ENCODE results near the gene RBPJ.

RBPJ gene

DNA sequence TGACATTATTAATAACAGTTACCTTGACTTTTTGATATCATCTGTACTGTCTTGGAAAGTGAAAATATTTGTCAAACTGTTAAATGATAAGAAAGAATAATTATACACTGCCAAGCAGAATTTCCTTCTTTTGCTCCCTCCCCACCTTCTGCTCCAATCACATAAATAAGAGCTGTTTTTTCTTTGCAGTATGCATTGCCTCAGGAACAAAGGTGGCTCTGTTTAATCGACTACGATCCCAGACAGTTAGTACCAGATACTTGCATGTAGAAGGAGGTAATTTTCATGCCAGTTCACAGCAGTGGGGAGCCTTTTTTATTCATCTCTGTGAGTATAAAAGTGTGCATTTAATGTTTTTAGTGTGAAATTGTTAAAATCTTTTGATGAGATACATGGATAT is 103.3 kb downstream of the RBPJ start:
- DNase-seq = no peak

- DNase-seq = no peak
These were observed 104.0 kb downstream of the RBPJ start for GRCh38 chr4:26424838-26425237.

GRCh38 chr4:26425953-26426352 is 105.1 kb downstream of the RBPJ start:
- no peak for DNase-seq

- DNase-seq = no peak
These were observed 106.1 kb downstream of the RBPJ start for GRCh38 chr4:26426892-26427291.

DNA sequence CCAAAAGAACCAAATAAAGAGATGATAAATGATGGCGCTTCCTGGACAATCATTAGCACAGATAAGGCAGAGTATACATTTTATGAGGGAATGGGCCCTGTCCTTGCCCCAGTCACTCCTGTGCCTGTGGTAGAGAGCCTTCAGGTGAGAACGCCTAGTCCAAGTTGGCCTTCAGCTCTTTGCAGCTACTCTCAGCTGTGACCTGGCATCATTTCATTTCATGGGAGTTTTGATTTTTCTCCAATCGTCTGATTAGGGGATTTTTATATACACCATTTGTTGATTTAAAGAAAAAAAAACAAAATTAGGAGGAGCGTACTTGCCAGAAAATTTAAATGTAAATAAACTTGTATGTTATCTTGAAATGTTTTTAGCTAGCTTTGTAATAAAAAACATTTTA is 109.1 kb downstream of the RBPJ start:
- DNase-seq = no peak

GRCh38 chr4:26431461-26432180 is 110.8 kb downstream of the RBPJ start:
- no peak for DNase-seq

DNA sequence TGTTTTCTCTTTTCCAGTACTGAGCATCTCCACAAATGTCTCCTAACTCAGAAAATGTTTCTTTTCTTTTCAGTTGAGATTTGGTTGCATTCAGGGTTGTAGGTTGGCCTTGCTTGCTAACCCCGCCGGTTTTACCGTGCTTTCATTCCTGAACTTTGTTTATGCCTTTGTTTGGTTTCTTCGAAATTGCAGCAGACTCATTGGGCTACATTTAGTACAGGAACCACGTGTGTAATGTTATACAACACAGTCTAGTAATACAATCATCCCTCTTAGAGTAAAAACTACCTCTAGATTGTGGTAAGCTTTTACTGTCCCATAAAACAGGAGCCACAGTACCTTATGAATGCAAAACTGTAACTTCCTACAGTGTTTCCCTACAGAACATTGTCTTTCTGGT is 111.6 kb downstream of the RBPJ start:
- DNase-seq = no peak

GRCh38 chr4:26433556-26433955 is 112.7 kb downstream of the RBPJ start:
- no peak for DNase-seq

DNA sequence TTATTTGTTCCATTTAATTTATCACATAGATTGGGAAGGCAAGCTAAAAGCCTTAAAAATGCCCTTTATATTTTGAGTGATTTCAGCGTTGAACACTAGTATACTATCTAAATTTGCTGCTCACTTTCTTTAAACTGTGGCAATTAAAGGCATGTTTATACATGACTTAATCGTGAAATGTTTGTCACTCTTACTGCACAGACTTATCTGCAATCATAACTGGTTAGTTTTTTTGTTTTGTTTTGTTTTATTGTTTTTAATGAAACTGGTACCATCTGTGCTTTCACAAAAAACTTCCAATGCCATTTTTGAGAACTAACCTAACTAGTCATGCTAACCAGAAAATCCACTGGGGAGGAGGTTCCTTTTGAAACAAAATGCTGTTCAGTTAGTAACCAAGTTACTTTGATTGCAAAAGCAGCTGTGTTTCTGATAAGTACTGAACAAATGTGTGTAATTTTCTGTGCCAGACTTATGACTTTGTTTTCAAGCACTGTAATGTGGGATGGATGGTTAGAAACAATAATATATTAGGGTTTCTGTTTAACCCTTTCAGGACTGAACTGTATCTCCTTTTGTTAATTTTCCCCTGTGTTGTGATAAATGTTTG is 113.3 kb downstream of the RBPJ start:
- DNase-seq = no peak

DNA sequence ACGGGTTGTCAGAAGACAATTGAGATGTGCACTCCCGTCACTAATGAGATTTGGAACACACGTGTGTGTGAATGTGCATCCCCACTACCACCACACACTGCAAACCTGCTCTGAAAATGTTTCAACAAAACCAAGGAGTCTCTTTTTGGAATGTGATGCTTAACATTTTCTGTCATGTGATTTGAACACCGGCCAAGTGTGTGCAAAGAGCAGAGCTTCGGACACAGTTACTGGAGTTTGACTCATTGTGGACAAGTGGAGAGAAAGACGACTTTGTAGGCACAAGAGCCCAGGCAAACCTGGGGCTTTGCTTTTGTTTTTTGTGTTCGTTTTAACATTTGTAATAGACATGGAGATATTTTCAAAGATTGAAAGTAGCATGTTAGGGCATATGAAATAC is 120.3 kb downstream of the RBPJ start:
- no peak for DNase-seq

- DNase-seq = no peak
These were observed 121.0 kb downstream of the RBPJ start for GRCh38 chr4:26441771-26442170.

DNA sequence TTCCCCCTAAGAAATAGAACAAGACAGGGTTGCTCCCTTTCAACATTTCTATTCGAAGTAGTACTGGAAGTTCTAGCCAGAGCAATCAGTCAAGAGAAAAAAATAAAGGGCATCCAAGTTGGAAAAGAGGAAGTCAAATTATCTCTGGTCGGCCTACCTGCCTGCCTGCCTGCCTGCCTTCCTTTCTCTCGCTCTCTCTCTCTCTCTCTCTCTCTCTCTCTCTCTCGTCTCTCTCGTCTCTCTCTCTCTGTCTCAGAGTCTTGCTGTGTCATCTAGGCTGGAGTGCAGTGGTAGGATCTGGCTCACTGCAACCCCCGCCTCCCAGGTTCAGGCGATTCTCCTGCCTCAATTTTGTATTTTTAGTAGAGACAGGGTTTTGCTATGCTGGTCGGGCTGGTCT is 126.6 kb downstream of the RBPJ start:
- no peak for DNase-seq

DNA sequence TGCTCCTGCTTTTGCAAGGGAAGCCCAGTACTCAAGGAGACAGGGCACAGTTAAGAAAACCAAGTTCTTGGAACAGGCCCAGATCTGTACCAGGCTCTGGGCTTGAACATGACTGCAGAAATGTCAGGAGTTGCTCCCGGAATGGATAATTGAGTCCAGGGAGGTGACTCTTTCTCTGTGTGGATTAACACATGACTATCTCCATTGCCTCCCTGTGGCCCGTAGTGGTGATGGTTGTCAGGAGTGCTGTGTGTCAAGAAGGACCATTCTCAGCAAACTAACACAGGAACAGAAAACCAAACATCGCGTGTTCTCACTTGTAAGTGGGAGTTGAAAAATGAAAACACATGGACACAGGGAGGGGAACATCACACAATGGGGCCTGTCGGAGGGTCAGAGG is 129.6 kb downstream of the RBPJ start:
- DNase-seq = no peak

- DNase-seq = no peak
These were observed 130.8 kb downstream of the RBPJ start for GRCh38 chr4:26451597-26451996.

- DNase-seq = no peak
These were observed 132.0 kb downstream of the RBPJ start for GRCh38 chr4:26452565-26453531.

DNA sequence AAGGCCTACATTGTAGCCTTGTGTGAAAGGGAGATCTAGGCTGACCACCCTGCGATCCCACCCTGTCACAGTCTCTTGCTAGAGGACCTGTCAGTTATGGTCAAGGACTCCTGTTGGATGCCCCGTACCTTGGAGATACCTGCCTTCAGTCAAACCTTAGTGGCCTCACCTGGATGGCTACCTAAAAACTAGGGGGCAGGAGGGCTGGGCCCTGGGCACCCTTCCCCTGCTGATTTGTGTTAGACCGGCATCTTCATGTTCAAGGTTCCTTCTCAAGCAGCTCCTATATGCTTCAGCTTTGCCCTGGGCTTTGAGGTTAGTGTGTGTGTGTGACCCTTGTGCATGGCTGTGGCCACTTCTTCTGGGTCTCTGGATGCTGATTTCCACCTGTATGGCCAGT is 134.1 kb downstream of the RBPJ start:
- DNase-seq = no peak

DNA sequence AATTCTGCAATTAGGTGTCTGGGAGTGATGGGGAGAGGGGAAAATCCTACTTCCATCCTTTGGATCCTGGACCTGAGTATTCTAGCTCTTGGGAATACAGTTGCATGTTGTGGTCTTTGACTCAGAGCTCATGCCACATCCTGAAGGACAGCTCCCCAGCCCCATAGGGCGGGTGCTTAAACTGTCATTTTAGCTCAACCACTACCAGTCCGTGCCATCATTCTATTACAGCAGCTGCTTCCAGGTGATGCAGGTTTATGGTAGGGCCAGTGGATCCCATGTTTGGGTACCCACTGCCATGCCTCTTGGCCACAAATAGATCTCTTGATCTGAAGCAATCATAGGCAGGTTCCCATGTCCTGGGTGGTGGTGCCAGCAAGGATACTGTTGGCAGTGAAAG is 134.8 kb downstream of the RBPJ start:
- no peak for DNase-seq

DNA sequence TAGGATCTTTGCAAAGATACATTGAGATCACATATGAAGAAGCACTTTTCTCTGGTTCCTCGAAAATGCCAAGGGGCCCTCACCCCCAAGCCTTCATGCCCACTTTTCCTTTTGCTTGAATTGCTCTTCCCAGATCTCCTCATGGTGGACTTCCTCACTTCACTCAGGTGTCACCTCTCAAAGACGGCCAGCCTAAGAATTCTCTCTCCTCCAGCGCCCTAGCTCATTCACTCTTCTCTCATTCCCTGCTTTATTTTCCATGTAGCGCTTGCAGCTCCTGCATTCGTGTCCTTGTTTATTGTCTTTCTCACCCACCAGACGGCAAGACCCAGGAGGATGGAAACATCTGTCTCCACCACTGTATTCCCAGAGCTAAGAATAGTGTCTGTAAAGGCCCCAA is 136.6 kb downstream of the RBPJ start:
- DNase-seq = no peak

GRCh38 chr4:26458157-26458561 is 137.3 kb downstream of the RBPJ start:
- DNase-seq = no peak

GRCh38 chr4:26459054-26459755 is 138.4 kb downstream of the RBPJ start:
- DNase-seq = no peak

GRCh38 chr4:26459756-26460530 is 139.1 kb downstream of the RBPJ start:
- DNase-seq = no peak

- no peak for DNase-seq
These were observed 142.1 kb downstream of the RBPJ start for GRCh38 chr4:26462874-26463273.

Data from activated naive CD4-positive, alpha-beta T cell treated with Interleukin-2 at 50 U/mL for 16 hours (primary cell).